OCI-LY7 (cell line): Measurements from ENCODE around the gene MSRB3.

Experiments used
- CTCF ChIP-seq: fragments of 200-600 bp; sonication (generic); conservative IDR thresholded peaks from 2 replicates; pipeline ENCODE4 v1.5.1; 2014; ENCODE audit warnings: mild to moderate bottlenecking, antibody characterized with exemption, low read length, moderate library complexity, mixed read lengths
- EZH2phosphoT487 ChIP-seq: fragments of 200-600 bp; sonication (generic); IDR thresholded peaks from 2 replicates; pipeline ENCODE4 v1.6.1; 2018; ENCODE audit warnings: low read depth, borderline replicate concordance, mild to moderate bottlenecking, mixed run types, antibody characterized with exemption, low read length, moderate library complexity, mixed read lengths

- TF ChIP-seq EZH2phosphoT487 (no peak), CTCF (no peak)
These were observed 49.0 kb upstream of the MSRB3 start for GRCh38 chr12:65229441-65229840.
